GM18511 (cell line): Measurements from ENCODE around the gene IL1RAPL1.

Experiments used
- ATAC-seq: cut with Tn5 transposase; IDR thresholded peaks from one replicate; pipeline ENCODE4 v1.9.1; 2021; ENCODE audit warnings: mild to moderate bottlenecking, moderate library complexity; ENCODE audit not compliant: unreplicated experiment

The IL1RAPL1 gene

DNA sequence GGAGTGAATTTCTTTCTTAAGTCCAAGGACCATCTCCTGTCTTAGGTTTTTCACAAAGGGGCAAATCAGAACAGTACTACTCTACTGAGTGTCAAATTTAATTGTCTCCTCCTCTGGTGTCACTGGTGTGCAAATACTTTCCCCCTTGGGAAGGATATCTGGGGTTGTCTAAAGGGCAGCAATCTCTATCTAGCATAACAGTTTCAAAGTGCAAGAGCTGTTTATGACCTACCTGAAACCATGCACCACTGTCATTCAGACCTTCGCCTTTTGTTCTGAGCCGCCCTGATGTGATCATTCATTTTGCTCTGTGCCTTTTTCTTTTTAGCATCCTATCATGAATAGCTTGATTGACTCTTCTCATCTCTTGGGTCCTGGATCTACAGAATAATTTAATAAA lies 39.3 kb downstream of the IL1RAPL1 start:
- no peak for ATAC-seq

DNA sequence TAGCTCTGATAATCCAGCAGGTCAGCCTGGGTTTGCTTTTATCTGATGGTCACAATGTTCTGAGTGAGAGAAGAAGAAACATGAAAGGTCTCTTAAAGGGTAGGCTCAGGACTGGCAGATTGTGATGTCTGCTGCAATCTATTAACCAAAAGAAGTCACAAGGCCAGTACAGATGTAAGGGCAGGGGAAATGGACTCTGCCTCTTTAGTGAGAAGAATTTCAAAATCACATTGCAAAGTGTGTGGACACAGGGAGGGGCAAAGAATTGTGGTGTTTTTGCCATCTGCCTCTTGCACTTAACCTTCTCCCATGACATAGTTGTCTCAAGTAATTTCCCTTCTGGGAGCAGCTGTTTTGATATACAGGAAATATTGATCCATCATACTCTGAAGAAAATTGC lies 40.9 kb downstream of the IL1RAPL1 start:
- ATAC-seq, result no peak

DNA sequence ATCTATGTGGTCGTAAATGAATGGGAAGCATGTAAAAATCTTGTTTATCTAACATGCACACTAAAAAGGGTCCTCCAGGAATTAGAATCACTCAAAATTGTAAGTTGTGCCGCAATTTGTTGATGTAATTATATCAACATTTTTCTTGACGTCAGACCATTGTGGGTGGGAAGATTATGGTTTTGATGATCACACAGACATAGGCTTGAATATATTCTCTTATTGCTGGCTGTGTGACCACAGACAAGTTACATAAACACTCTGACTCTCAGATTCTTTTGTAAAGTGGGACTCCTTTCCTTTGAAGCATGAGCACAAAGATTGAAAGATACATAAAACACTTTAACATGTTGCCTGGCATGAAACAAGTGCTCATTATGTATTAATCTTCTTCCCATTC lies 51.5 kb downstream of the IL1RAPL1 start:
- ATAC-seq, result no peak

DNA sequence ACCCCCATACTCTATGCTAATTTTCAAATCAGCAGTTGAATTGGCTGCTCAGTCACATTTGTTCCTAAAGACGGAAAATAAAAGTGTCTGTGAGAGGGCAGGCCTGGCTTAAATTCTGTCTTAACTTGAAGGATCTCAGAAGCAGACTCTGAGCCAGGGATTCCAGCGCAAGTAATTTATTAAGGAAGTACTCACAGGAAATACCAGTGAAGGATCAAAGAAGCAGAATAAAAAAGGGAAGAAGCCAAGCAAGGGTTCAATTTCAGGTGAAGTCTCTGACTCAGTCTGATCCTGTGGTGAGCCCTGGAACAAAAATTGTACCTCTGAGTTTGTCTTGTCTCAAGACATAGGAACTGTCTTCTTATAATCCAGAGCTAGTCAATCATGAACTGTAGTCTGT lies 52.2 kb downstream of the IL1RAPL1 start:
- no peak for ATAC-seq

DNA sequence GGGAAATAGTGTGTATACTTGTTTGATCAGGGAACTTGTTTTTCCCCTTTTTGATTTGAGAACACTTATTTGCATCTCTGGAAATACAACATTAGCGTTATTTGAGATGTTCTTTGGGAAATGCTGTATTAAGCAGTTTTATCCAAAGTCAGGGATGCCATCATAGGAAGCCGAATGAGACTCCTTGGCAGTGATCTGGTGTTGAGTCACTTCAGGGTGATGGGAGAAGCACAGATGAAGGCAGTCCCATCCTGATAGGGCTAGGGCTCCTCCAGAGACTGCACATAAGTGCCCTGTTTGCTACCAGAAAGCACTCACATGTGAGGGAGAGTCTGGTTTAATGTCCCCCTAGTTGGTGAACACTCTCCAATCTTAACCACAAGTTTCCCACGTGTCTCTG lies 62.3 kb downstream of the IL1RAPL1 start:
- ATAC-seq, result no peak

DNA sequence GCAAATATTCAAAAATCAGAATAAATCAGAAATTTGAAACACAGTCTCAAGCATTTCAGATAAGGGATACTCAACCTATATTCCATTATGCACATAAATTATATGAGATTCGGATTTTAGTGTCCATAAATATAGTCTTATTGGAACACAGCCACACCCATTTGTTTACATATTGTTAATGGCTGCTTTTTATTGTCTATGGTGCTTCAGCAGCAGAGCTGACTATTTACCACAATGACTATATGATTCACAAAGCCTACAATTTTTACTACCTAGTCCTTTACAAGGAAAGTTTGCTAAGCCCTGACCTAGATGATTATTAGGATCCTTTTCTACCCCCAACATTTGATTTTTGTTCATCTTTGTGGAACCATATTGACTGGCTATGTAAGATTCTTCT lies 63.9 kb downstream of the IL1RAPL1 start:
- ATAC-seq, result no peak

DNA sequence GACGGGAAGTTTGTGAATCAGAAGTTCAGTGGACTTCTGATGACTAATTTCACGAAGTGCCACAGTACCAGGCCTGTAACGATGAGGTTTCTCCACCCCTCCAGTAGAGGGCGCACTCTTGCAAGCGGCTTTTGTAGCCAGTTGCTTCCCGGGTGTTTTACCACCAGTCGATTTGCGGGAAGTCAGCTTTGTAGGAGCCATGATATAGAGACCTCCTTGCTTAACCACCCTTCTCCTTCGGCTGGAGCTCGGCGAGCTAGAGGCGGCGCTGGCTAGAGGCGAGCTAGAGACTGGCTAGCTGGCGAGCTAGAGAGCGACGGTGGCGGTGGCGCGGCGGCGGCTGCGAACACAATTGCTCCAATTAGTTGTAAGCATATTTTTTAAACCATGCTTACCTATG lies 72.0 kb downstream of the IL1RAPL1 start:
- ATAC-seq, result no peak

DNA sequence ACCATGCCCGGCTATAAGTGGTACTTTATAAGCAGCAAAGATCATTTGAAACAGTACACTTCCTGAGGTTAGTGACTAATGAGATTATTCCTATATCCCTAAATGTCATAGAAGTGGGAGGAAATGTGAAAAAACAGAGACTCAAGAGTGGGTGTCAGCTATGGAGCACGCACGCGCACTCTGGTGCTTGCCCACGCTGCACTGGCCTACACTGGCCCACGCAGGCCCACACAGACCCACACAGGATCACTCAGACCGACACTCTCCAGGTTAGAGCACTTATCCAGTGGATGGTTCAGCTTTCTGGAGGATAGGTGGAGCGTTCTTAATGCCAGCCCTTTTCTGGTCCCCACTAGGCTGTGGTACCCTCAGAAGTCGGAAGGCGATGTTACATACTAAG lies 78.5 kb downstream of the IL1RAPL1 start:
- ATAC-seq, result no peak

DNA sequence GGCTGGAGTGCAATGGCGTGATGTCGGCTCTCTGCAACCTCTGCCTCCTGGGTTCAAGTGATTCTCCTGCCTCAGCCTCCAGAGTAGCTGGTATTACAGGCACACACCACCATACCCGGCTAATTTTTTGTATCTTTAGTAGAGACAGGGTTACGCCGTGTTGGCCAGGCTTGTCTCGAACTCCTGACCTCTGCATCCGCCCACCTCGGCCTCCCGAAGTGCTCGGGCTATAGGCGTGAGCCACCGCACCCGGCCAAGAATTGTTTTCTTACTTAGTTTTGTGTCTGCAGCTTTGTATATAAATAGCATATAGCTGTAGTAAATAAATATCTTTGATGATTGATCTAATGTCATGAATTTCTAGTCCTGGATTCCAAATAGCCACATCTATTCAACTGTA lies 81.1 kb downstream of the IL1RAPL1 start:
- ATAC-seq, result no peak

DNA sequence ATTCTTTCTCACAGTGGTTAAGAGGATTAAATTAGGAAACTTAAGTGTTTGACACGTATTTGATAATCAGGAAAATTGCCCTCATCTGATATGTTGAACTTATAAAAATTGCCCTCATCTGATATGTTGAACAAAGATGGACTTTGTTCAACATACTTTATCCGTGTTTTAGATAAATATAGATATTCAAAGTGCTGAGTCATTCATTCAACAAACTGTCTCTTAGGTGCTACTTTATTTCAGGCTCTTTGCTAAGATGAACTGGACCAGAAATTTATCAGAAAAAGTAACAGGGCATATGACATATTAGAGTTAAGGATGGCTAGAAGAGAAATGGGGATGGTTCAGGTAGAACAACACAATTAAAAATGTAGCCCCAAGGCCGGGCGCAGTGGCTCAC lies 81.7 kb downstream of the IL1RAPL1 start:
- ATAC-seq, result no peak

DNA sequence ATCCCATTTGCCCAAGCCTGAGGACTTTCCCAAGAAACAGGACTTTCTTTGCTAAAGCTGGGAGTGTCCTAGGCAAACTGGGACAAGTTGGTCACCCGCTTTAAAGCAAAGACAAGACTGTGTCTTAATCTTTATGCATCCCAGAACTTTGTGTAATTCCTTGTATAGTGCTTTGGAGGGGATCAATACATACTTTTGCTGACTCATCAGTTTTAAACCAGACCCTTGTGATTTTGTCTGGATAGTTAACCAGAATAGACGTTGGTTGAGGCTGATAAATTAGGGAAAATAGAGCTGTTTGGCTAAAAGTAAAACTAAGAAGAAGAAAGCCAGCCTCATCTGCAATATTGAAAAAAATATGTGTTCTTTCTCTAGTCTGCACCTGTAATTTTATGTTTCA lies 82.8 kb downstream of the IL1RAPL1 start:
- ATAC-seq, result no peak

DNA sequence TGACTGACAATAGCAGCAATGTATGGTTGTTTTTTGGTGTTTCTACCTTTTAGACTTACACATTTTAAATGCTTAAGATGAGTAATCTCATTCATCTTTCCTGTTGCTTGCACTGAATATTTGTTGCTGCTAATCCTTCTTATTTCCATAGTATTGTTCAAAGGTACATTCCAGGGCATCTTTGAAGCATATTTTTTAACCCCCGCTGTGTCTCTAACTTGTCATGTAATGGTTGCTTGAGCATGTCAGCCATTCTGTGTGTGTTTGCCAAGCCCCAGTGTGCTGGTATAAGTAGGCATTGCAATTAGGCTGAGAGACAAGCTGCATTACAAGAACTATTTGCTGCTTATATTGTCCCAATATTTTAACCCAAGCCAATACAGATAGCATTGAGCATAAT lies 87.9 kb downstream of the IL1RAPL1 start:
- no peak for ATAC-seq

DNA sequence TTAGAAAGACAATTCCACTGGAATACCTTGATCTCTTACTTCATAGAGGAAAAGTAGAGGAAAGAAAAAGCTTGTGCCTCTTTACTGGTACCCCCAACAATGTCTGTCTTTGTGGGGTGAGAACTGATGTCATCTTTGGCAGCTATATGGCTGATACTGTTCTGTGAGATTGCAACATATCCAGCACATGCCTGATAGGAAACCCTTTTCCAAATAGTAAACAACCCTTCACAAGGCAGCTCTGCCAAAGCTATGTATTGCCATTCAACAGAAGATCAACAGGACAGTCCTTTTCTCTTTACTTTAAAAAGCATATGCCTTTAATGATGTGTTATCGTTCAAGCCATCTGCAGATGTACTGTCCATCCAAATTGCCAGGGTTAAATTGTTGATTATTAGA lies 105.9 kb downstream of the IL1RAPL1 start:
- ATAC-seq, result no peak

DNA sequence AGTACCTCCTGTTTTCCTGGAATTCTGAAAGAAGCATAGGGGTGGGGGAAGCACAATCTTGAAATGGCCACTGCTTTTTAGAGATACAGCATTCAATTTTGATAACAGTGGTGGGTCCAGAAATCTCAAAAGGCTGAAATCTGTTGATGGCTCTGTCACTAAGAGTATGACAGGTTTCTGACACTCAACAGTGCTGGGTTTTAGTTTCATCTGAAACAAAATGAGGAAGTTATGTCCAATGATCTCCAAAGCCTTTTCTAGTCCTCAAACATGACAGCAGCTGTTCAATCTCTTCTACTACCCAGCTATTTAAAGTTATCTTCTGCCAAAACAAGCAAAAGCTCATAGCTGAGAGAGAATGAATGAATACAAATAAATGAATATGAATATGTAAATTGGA lies 110.5 kb downstream of the IL1RAPL1 start:
- no peak for ATAC-seq

DNA sequence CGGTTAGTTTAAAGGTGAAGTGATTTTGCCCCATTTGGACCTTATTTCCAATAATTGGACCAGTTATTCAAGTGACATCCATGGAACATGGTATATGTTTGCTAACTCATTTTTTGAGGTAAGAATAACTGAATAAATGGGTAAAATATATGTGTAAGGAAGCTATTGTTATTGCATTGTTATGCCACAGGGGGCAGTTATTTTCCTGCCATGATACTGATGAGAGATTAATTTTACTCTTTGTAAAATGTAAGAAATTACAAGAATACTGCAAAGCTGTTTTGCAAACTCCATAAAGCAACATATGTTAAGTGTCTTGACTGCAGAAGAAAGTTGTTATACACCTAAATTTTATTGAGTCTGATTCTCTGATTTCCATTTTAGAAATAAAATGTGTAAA lies 114.0 kb downstream of the IL1RAPL1 start:
- no peak for ATAC-seq

DNA sequence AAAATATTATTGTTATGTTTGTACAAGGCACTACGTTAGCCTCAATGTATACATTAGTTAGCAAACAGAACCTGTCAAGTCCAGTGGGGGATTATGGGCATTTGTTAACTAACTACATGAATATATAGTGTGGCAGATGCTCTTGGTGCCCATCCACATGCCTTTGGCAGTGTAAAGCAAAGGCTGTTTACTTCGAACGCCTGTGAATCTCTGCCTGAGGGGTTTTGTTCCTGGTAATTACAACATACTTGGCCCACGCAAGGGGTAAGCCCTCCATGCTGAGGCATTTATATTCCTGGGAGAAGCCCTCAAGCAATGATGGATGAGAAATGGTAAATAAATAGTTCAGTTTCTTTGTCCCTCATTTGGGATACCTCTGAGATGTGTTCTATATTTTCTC lies 119.7 kb downstream of the IL1RAPL1 start:
- ATAC-seq, result no peak

DNA sequence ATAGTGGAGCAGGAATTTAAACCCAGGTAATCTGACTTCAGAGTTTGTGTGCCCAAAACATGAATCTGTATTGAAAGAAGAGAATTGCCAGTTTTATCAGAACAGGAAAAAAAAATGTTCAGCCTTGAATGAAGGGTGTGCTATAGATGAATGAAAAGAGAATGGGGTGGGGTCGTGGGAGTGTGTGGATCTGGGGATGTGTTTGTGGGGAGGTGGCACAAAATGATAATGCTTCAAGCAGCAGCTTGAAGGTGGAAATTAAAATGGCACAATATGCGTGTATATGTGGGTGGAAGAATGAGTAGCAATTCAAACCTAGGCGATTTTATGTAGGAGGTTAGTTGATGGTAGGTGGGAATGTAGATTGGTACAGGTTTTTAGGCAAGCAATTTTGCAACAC lies 122.2 kb downstream of the IL1RAPL1 start:
- ATAC-seq, result no peak

DNA sequence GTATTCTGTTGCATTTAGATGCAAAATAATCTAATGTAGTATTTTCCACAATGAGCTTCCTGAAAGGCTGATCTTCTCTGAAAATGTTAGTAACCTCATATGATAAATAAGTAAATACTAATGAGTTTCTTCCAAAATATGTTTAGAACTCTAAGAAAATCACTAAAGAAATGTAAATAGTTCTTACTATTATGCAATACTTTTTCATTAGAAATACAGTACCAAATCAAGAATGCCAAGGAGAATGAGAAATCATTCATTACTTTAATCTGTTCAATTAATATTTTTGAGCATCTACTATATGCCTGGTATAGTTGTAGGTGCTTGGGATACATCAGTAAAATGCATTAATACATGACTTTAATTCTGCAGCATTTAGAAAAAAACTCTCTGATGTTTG lies 130.6 kb downstream of the IL1RAPL1 start:
- no peak for ATAC-seq

DNA sequence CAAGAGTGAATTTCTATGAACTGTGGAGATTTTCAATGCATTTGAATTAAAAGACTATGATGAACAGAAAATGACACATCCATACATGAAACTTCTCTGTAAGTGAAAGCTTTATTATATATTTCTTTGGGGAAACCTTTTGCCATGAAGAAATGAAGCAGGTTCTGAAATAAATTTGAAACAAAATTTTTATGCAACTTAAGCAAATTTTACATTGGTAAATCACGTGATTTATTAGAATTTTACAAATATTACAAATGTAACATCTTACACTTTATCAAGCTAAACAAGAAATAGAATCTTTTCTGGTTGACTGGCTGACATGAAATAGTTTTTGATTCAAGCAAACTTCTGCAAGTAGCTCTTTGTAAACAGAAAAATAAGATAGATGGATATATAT lies 131.2 kb downstream of the IL1RAPL1 start:
- no peak for ATAC-seq

DNA sequence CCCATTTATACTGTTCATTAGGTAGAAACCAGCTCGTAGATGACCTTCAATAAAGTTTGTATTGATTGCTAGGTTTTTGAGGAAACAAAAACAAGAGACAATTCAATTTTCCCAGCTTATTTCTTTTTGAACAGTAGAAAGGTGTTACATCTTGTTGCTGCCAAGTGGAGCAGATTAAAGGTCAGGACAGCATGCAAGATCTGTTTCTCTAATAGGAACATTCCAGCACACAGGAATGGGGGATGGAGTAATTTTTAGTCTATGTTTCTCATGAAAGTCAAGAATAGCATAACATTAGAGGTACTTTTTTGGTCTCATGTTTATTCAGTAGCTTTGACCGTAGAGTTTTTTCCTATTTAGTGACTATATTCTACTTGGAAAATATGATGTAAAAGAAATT lies 132.4 kb downstream of the IL1RAPL1 start:
- no peak for ATAC-seq

DNA sequence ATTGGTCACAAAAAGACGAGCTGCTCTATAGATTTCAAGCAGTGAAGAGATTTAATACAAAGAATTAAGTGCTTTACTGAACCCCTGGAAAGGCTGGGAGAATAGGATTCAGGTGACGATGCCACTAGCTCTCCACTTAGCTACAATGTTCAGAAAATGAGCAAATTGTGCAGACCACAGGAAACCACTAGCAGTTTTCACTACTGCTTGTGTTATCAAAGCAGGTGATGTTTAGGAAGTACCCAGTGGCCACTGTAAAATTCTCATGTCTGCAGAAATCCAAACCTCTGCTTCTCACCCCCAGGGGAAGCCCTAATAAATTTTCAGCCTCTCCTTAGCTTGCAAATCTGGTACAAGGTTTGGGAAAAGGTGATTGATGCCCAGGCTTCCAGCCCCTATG lies 165.1 kb downstream of the IL1RAPL1 start:
- ATAC-seq, result no peak

DNA sequence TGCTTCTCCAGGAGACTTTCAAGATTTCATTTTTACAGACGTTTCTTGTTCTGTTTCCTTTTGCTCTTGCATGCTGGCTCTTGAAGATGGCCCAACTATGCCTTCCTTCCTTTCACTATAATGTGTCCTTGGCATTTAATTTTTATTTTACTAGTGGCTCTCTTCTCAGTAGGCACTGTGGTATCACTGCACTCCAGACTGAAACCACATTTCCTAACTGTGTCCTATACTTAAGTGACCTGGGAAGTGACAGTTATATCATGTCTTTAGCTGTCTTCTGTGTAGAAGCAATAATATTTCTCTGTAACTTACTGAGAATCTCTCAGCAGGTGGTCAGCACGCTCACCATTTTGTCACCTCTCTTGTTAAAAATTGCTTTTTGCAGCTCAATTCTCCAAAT lies 168.9 kb downstream of the IL1RAPL1 start:
- ATAC-seq, result no peak

DNA sequence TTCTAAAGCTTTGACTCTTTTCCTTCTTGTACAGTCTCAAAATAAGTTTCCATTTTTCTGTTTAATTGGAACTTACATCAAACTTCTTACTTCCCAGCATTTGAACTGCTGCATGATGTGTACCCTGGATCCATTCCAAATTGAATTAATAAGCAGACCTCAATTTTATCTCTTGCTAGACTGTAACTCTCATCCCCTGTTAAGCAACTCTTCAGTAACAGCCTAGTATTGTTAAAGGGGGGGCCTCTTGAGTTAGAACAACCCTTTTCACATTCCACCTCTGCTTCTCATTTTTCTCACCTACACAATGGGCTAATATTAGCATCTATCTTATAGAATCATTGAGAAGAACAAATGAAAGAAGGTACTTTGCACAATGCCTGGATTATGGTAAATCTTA lies 169.4 kb downstream of the IL1RAPL1 start:
- ATAC-seq, result no peak

DNA sequence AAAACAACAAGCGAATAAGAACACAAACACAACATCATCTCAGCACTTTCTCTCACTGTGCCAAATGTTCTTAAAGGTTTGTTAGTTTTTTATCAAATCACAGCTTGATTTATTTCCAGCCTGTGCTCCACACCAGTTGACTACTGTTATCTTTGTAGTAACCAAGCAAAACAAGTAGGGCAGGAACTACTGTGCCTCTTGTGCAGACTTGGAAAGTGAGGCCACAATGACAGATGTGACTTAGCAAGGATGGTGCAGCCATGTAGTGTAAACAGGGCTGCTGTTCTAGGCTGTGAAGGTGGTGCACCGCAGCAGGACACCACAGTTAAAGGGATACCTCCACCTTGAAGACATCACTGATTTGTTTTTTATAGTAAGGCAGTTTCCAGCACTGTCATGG lies 170.0 kb downstream of the IL1RAPL1 start:
- no peak for ATAC-seq
